Stimulated activated CD4-positive, alpha-beta T cell treated with anti-CD3 and anti-CD28 coated beads, TNF-alpha, amount 100 ng/mL, for 48 hours (primary cell): ENCODE measurements around the gene NOP10.
"Not testable (repeated sequence)": the region's sequence is repeated elsewhere in the genome, so short reads cannot be mapped to it uniquely, and the experiment has no call there.

Source experiments
- DNase-seq, 3 donors: peaks; one replicate each; pipeline ENCODE4 v3.0.0-alpha.2; 2020; ENCODE audit warnings: low read depth in 3 of 3

NOP10 gene

DNA sequence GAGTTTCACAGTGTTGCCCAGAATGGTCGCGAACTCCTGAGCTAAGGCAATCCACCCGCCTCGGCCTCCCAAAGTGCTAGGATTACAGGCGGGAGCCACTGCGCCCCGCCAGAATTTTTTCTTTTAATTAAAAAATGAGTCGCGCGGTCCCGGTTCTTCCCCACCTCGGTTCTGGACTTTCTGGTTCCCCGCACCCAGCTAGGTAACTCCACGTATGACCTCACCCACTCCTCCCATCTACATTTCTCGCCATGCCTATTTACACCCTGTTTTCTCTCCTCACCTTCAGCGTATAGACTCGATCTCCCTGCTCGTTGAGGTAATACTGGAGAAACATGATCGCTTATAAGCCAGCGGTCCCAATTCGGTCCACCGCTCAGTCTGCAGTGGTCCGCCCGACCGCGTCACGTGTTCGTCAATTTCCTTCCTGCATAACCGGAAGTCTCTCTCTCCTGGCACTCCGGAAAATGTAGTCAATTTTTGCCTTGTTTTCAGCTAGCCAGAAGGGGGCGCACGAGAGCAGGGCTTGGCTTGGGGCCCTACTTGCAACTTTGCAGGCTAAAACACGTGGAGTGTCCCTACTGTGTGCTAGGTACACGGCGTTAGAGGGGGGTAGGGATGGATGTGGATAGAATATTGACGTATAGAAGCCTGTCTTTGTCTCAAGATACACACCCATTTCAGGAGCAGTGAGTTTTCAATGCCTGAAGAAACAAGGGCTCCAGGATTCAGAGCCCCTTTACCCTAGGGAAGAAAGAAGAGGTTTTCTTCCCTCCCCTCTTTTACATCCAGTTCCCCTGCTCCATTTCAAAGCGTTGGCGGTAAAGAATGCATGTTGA, at the start of gene NOP10, which contains the start of gene NUTM1:
TSS of gene NOP10 (minus strand) at position 400 of the 839 bp plus-strand sequence. CDS start at position 337, 63 bp downstream.
TSS of gene NUTM1 (plus strand) at position 579 of the 839 bp plus-strand sequence. CDS start 382 bp downstream, outside the sequence.
- peak; percentile 92 to 94 (median 93) for DNase-seq

DNA sequence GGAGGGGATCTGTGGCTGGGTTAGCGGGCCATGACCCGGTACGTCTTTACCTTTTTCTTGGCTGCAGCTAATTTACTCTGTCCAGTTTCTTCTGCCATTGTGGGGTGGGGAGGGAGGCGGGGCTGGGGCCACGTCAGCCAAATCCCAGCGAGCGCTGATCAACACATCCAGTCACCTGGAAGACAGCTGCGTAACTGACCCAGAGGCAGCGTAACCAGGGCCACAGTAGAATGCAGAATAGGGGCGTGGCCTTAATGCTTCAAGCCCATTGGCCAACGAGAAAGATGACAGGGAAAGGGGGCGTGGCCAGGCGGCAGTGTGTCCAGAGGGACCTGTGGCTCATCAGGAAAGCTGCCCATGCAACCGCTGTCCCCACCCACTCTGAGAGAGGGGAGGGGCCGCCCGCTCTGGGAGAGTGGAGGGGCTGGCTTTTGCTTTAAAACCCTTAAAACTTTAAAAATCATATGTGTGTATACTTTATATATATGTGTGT, 46.7 kb upstream of the NOP10 start:
- not testable (repeated sequence) for DNase-seq

- not testable (repeated sequence) for DNase-seq
These were observed 39.0 kb upstream of the NOP10 start for GRCh38 chr15:34381829-34382521.

GRCh38 chr15:34380491-34380890, 37.6 kb upstream of the NOP10 start:
- not testable (repeated sequence) for DNase-seq

- DNase-seq = no peak
These were observed 33.9 kb upstream of the NOP10 start for GRCh38 chr15:34376856-34377255.

DNA sequence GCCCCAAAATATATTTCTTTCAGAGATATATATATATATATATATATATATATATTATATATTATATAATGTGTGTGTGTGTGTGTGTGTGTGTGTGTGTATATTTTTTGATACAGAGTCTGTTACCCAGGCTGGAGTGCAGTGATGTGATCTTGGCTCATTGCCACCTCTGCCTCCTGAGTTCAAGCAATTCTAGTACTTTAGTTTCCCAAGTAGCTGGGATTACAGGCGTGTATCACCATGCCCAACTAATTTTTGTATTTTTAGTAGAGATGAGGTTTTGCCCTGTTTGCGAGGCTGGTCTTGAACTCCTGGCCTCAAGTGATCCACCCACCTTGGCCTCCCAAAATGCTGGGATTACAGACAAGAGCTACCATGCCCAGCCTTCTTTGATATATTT, 32.6 kb upstream of the NOP10 start:
- not testable (repeated sequence) for DNase-seq

- no peak for DNase-seq
These were observed 31.9 kb upstream of the NOP10 start for GRCh38 chr15:34374816-34375215.

- no peak for DNase-seq
These were observed 31.0 kb upstream of the NOP10 start for GRCh38 chr15:34373951-34374350.

- no peak for DNase-seq
These were observed 27.7 kb upstream of the NOP10 start for GRCh38 chr15:34370643-34371042.

- no peak for DNase-seq
These were observed 27.2 kb upstream of the NOP10 start for GRCh38 chr15:34370129-34370528.

DNA sequence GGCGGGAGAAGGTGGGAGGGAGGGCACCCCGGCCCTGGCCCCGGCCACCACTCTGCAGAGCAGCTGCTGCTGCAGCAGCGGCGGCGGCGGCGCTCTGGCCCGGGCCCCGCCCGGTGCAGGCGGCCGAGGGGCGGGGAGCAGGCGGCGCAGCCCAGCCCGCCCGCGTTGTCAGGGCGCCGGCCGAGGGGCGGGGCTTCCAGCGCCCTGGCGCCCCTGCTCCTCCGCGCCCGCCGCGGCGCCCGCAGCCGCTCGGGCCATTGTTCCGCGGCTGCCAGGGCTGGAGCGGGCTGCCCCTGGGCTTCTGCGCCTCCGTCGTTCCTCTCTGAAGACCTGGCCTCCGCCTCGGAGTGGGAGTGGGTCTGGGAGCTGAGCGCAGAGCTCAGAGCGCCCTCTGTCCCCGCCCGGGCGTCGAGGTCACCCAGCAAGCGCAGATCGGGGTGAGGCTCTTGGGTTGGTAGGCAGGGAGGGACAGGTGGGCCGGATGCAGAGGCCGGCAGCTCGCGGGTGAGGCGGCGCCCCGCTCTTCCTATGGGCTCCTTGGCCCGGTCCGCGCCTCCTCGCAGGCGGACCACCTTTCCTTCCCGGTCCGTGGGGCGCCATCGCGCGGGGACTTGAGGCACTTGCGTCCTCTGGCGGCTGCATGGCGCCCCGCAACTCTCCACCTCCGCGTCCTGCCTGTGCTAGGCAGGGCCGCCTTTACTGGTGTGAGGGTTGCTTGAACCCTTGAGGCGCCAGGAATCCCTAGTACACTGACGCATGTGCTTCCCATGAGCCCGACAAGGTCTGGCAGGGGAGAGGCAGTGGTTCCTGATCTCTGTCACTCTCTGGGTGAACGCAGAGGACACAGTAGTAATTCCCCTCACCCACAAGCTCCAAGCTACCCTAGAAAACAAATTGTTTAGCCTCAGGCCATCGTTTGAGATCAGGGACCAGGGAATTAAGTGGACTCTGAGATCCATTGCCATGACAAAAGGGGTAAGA, 24.5 kb upstream of the NOP10 start, which contains the start of gene LPCAT4:
TSS of gene LPCAT4 (minus strand) at position 96 of the 981 bp plus-strand sequence. CDS start 96 bp downstream, outside the sequence.
- DNase-seq = peak; percentile 79

GRCh38 chr15:34366271-34367065, 23.5 kb upstream of the NOP10 start:
- peak in 2 of 3 donors; percentile 8 to 47 for DNase-seq

GRCh38 chr15:34365836-34366235, 22.9 kb upstream of the NOP10 start:
- DNase-seq = no peak

DNA sequence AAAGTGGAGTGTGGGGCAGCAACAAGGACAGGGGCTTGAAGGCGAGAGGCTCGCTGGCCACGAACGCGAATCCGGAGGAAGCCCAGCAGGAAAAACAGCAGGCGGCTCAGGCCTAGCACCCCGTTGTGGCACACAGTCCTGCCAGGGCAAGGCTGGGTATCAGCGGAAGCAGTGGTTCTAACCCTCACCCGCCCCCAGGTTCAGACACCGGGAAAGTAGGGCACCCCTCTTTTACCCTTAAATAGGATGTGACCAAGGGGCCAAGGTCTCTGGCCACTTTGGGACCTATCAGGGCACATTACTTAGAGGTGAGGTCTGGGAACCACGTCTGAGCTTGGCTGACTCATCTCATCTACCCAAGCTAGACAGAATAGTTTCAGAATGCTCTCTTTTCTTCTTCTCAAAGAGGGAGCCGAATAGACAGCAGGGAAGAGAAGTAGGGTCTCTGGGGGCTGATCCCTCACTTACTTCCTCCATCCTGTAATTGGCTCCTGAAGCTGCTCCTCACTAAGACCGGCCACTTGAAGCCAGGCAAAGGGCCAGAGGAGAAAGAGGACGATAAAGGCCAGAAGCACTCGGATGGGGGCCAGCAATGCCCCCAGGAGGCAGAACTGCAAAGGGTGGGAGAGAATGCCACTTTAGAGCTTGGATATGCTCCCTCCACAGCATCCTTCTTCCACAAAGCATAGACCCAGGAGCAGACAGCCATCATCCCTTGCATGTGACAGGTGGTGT, 22.3 kb upstream of the NOP10 start:
- DNase-seq = no peak

GRCh38 chr15:34364041-34364440, 21.1 kb upstream of the NOP10 start:
- DNase-seq = no peak

DNA sequence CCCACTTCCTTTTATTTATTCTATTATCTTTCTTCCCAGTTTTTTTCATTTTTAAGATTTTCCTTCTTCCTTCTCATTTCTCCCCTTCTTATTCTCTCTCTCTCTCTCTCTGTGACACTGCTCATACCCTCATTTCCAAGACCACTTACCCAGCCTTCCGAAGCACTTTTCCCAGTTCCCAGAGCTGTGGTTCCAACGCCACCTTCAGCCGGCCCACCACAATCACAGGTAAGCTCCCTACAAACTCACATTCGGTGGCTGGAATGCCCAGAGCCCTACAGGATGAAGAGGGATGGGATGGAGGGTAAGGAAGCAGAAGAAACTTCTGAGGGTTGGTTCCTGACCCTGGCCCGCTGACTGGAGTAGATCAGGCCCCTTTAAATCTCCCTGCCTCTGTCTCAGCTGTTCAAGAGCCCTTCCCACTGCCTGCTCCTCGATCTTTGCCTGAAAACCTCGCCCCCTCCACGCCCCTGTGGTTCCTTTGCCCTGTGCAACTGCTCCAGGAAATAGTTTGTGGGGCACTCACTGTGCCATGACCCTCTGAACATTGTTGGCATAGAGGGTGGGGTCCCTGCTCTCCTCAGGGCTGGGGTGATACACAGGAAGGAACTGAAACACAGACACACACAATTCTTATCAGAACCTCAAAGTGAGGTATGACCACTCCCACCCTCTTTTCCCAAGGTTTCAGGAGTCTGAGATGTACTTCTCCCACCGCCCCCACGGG, 19.3 kb upstream of the NOP10 start:
- DNase-seq = no peak

GRCh38 chr15:34361278-34361677, 18.3 kb upstream of the NOP10 start:
- DNase-seq = no peak

DNA sequence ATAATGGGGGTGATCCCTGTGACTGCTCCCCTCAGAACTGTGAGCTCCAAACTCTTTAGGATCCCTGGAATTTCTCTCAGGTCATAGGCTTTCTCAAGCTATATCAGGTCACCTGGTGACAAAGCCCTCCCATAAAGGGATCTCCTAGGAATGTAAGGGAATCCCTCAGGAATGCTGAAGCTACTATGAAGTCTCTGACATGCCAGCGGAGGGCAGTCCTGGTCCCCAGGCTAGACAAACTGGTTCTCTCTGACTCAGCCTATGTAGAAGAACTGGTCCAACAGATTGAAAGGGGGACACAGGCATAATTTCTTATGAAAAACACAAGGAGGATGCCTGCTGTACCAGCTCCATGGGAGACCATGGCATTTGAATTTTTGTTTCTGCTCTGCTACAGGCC, 17.4 kb upstream of the NOP10 start:
- no peak for DNase-seq

DNA sequence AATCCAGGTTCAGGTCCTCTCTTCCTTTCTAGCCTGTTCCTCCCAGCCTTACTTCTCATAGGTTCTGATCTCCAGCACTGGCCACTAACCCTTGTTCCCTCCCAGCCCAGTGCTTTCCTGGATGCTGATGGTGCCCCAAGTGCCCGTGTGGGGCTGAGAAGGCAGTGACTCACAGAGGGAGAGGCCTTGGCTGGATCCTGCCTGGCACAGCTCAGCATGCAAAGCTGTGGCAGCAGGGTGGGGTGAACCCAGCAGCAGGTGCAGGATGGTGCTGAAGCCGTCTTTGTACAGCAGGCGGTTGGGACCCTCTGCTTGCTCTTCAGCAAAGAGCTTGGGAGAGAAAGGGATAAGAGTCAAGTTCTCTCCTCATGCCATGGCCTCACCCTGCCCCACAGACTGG, 16.5 kb upstream of the NOP10 start:
- no peak for DNase-seq
